WTC11 (cell line): ENCODE data around the gene OMG. TPM values are rescaled to one million over a fixed set of nuclear protein-coding genes. Genes with fewer than 3 reads are reported as not detected.

ENCODE experiments used
- ATAC-seq: fragments of 200-7000 bp; cut with Tn5 transposase; 2 replicates; pipeline ENCODE4 v1.10.0; 2021; ENCODE audit warnings: mild to moderate bottlenecking, moderate library complexity
- CTCF ChIA-PET: fragments of 300-600 bp; sonication (Branson Sonifier 250); formaldehyde crosslinking; loops from one replicate; lab custom pipeline; 2021; ENCODE audit warnings: antibody characterized with exemption; lab: Charles Lee
- POLR2A ChIA-PET: fragments of 350-600 bp; sonication (Branson Sonifier 250); formaldehyde crosslinking; loops from one replicate; lab custom pipeline; 2021; ENCODE audit warnings: antibody characterized with exemption; lab: Charles Lee
- DNase-seq: peaks from one replicate; pipeline ENCODE4 v3.0.0; 2021; ENCODE audit warnings: low spot score
- H3K27ac Mint-ChIP-seq: 2 replicates; pipeline ENCODE4 v1.8.0; 2021; ENCODE audit warnings: mixed read lengths
- H3K27me3 Mint-ChIP-seq: 2 replicates; pipeline ENCODE4 v1.8.0; 2021; ENCODE audit warnings: low read depth, mild to moderate bottlenecking, moderate library complexity, mixed read lengths
- H3K36me3 Mint-ChIP-seq: 2 replicates; pipeline ENCODE4 v1.8.0; 2021; ENCODE audit warnings: mixed read lengths
- H3K4me1 Mint-ChIP-seq: 2 replicates; pipeline ENCODE4 v1.8.0; 2022; ENCODE audit warnings: mixed read lengths
- H3K4me3 Mint-ChIP-seq: 2 replicates; pipeline ENCODE4 v1.8.0; 2021; ENCODE audit warnings: mild to moderate bottlenecking, moderate library complexity, mixed read lengths
- H3K9me3 Mint-ChIP-seq: 2 replicates; pipeline ENCODE4 v1.8.0; 2021; ENCODE audit warnings: mixed read lengths
- CBFB ChIP-seq: sonication (generic); formaldehyde crosslinking; IDR thresholded peaks from 2 replicates; pipeline ENCODE4 v1.8.1; 2022; ENCODE audit warnings: mild to moderate bottlenecking, low read depth, missing genetic modification reagents
- CREB1 ChIP-seq: sonication (generic); formaldehyde crosslinking; IDR thresholded peaks from 2 replicates; pipeline ENCODE4 v1.8.0; 2023; ENCODE audit warnings: mild to moderate bottlenecking, missing genetic modification reagents
- ELF4 ChIP-seq: sonication (generic); formaldehyde crosslinking; IDR thresholded peaks from 2 replicates; pipeline ENCODE4 v1.8.1; 2022; ENCODE audit warnings: low read depth, mild to moderate bottlenecking, moderate library complexity, missing genetic modification reagents
- GABPB1 ChIP-seq: sonication (generic); formaldehyde crosslinking; IDR thresholded peaks from 2 replicates; pipeline ENCODE4 v1.8.1; 2023; ENCODE audit warnings: mild to moderate bottlenecking, missing genetic modification reagents
- GTF2I ChIP-seq: fragments of 250-450 bp; sonication (Bioruptor Pico); conservative IDR thresholded peaks from 2 replicates; pipeline ENCODE4 v1.4.0; 2021; ENCODE audit warnings: mild to moderate bottlenecking
- JAZF1 ChIP-seq: fragments of 250-450 bp; sonication (Bioruptor Pico); IDR thresholded peaks from 2 replicates; pipeline ENCODE4 v1.9.0; 2021; ENCODE audit warnings: moderate library complexity, mild to moderate bottlenecking, inconsistent platforms
- KAT7 ChIP-seq: sonication (generic); formaldehyde crosslinking; IDR thresholded peaks from 2 replicates; pipeline ENCODE4 v1.8.1; 2023; ENCODE audit warnings: missing genetic modification reagents, mild to moderate bottlenecking, borderline replicate concordance
- MXD4 ChIP-seq: fragments of 250-450 bp; sonication (Bioruptor Pico); IDR thresholded peaks from 2 replicates; pipeline ENCODE4 v1.8.0; 2021; ENCODE audit warnings: mild to moderate bottlenecking, moderate library complexity, borderline replicate concordance
- MYBL2 ChIP-seq: sonication (generic); formaldehyde crosslinking; IDR thresholded peaks from 2 replicates; pipeline ENCODE4 v1.8.1; 2023; ENCODE audit warnings: mild to moderate bottlenecking, moderate library complexity, missing genetic modification reagents
- NFATC4 ChIP-seq: fragments of 250-450 bp; sonication (Bioruptor Pico); IDR thresholded peaks from 2 replicates; pipeline ENCODE4 v1.9.0; 2021; ENCODE audit warnings: mild to moderate bottlenecking
- NFE2L1 ChIP-seq: sonication (generic); formaldehyde crosslinking; IDR thresholded peaks from 2 replicates; pipeline ENCODE4 v1.8.1; 2023; ENCODE audit warnings: missing genetic modification reagents
- NR1H2 ChIP-seq: sonication (generic); formaldehyde crosslinking; IDR thresholded peaks from 2 replicates; pipeline ENCODE4 v1.9.0; 2021; ENCODE audit warnings: mild to moderate bottlenecking, moderate library complexity, missing genetic modification reagents
- NR3C1 ChIP-seq: sonication (generic); formaldehyde crosslinking; conservative IDR thresholded peaks from 2 replicates; pipeline ENCODE4 v1.8.1; 2023; ENCODE audit warnings: low read depth, mild to moderate bottlenecking, missing genetic modification reagents
- OVOL2 ChIP-seq: fragments of 250-450 bp; sonication (Bioruptor Pico); IDR thresholded peaks from 2 replicates; pipeline ENCODE4 v1.9.0; 2021; ENCODE audit warnings: mild to moderate bottlenecking, borderline replicate concordance
- RELA ChIP-seq: sonication (generic); formaldehyde crosslinking; IDR thresholded peaks from 2 replicates; pipeline ENCODE4 v1.8.1; 2022; ENCODE audit warnings: missing genetic modification reagents, mild to moderate bottlenecking, borderline replicate concordance
- TCF7 ChIP-seq: sonication (generic); formaldehyde crosslinking; IDR thresholded peaks from 2 replicates; pipeline ENCODE4 v1.8.0; 2022; ENCODE audit warnings: mild to moderate bottlenecking, low read depth, missing genetic modification reagents, moderate library complexity
- TEAD4 ChIP-seq: sonication (generic); formaldehyde crosslinking; IDR thresholded peaks from 2 replicates; pipeline ENCODE4 v1.8.0; 2022; ENCODE audit warnings: mild to moderate bottlenecking, missing genetic modification reagents
- TP53 ChIP-seq: sonication (generic); formaldehyde crosslinking; IDR thresholded peaks from 2 replicates; pipeline ENCODE4 v1.8.1; 2023; ENCODE audit warnings: mild to moderate bottlenecking, missing genetic modification reagents
- ZMAT4 ChIP-seq: fragments of 250-450 bp; sonication (Bioruptor Pico); IDR thresholded peaks from 2 replicates; pipeline ENCODE4 v1.9.0; 2021; ENCODE audit warnings: mild to moderate bottlenecking
- ZNF121 ChIP-seq: sonication (generic); formaldehyde crosslinking; IDR thresholded peaks from 2 replicates; pipeline ENCODE4 v1.8.0; 2023; ENCODE audit warnings: missing genetic modification reagents
- ZNF219 ChIP-seq: sonication (generic); formaldehyde crosslinking; IDR thresholded peaks from 2 replicates; pipeline ENCODE4 v1.8.0; 2023; ENCODE audit warnings: missing genetic modification reagents, mild to moderate bottlenecking, borderline replicate concordance
- ZNF232 ChIP-seq: sonication (generic); formaldehyde crosslinking; IDR thresholded peaks from 2 replicates; pipeline ENCODE4 v1.8.0; 2022; ENCODE audit warnings: mild to moderate bottlenecking, missing genetic modification reagents
- ZNF317 ChIP-seq: sonication (generic); formaldehyde crosslinking; IDR thresholded peaks from 2 replicates; pipeline ENCODE4 v1.8.1; 2023; ENCODE audit warnings: low read depth, mild to moderate bottlenecking, moderate library complexity, missing genetic modification reagents, borderline replicate concordance
- total RNA-seq: library from RNA; stranded (reverse); gene quantifications from 3 replicates; pipeline ENCODE4 v1.2.3, GENCODE V29; 2021
- TF ChIP-seq, protein P1 (sequence below): sonication (generic); formaldehyde crosslinking; IDR thresholded peaks from 2 replicates; pipeline ENCODE4 v1.8.1; 2023; ENCODE audit warnings: mild to moderate bottlenecking, missing genetic modification reagents
- TF ChIP-seq, protein P2 (sequence below): fragments of 250-450 bp; sonication (Bioruptor Pico); conservative IDR thresholded peaks from 2 replicates; pipeline ENCODE4 v1.9.0; 2021; ENCODE audit warnings: mild to moderate bottlenecking
- TF ChIP-seq, protein P3 (sequence below): sonication (generic); formaldehyde crosslinking; IDR thresholded peaks from 2 replicates; pipeline ENCODE4 v1.8.0; 2022; ENCODE audit warnings: missing genetic modification reagents
- TF ChIP-seq, protein P4 (sequence below): sonication (generic); formaldehyde crosslinking; IDR thresholded peaks from 2 replicates; pipeline ENCODE4 v1.8.1; 2023; ENCODE audit warnings: mild to moderate bottlenecking, missing genetic modification reagents

Gene OMG
- total RNA-seq, 1 experiment from 2014 or later = not detected

- CTCF ChIA-PET = interaction anchor here (0.5 to 1.8 kb wide), 3 partner anchors 14 to 117 kb away, joined by 3 to 8 read pairs (median 7); no protein-coding TSS in a partner anchor
- Mint-ChIP-seq H3K27ac (no peak overlapping the region), H3K4me3 (no peak overlapping the region)
Measured at GRCh38 chr17:31251970-31252328, 45.1 kb downstream of the OMG start.

GRCh38 chr17:31251105-31251969 lies 45.7 kb downstream of the OMG start:
- CTCF ChIA-PET = interaction anchor here (0.5 to 1.8 kb wide), 4 partner anchors 13 to 117 kb away, joined by 3 to 8 read pairs (median 6); no protein-coding TSS in a partner anchor
- peaks cover 11% of the 10 kb centered on the region for H3K4me1 Mint-ChIP-seq
- POLR2A ChIA-PET = no interaction called here
- TF ChIP-seq ZNF232 (CRISPR knock-in tag) = no peak
- TF ChIP-seq OVOL2 (CRISPR knock-in tag) = no peak
- no peak for TF ChIP-seq NR3C1
- no peak for TF ChIP-seq ZNF219 (CRISPR knock-in tag)
- no peak for TF ChIP-seq NFATC4 (CRISPR knock-in tag)
- no peak for TF ChIP-seq ZMAT4 (CRISPR knock-in tag)
- no peak for TF ChIP-seq JAZF1
- no peak for TF ChIP-seq CBFB
- TF ChIP-seq RELA = no peak

More at GRCh38 chr17:31251970-31252328, 45.1 kb downstream of the OMG start:
- no peak for DNase-seq
- Mint-ChIP-seq H3K4me1 (peaks cover 11% of the 10 kb centered on the region), H3K27me3 (no peaks in the 10 kb centered on the region), H3K36me3 (0 out of 2 replicates have a peak, but pooled peaks cover 4% of the 10 kb centered on the region), H3K9me3 (no peaks in the 10 kb centered on the region)
- no peak for ATAC-seq
- TF ChIP-seq ELF4 (CRISPR knock-in tag) (no peak), NFE2L1 (CRISPR knock-in tag) (no peak), TCF7 (no peak), TP53 (CRISPR knock-in tag) (no peak), KAT7 (CRISPR knock-in tag) (no peak), MXD4 (CRISPR knock-in tag) (no peak), ZNF121 (CRISPR knock-in tag) (no peak), GABPB1 (no peak), GTF2I (CRISPR knock-in tag) (no peak), MYBL2 (CRISPR knock-in tag) (no peak), CREB1 (CRISPR knock-in tag) (no peak), TEAD4 (no peak), NR1H2 (CRISPR knock-in tag) (no peak), ZNF317 (CRISPR knock-in tag) (no peak)
- TF ChIP-seq, protein P1, sequence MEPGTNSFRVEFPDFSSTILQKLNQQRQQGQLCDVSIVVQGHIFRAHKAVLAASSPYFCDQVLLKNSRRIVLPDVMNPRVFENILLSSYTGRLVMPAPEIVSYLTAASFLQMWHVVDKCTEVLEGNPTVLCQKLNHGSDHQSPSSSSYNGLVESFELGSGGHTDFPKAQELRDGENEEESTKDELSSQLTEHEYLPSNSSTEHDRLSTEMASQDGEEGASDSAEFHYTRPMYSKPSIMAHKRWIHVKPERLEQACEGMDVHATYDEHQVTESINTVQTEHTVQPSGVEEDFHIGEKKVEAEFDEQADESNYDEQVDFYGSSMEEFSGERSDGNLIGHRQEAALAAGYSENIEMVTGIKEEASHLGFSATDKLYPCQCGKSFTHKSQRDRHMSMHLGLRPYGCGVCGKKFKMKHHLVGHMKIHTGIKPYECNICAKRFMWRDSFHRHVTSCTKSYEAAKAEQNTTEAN = no peak
- TF ChIP-seq, protein P2, sequence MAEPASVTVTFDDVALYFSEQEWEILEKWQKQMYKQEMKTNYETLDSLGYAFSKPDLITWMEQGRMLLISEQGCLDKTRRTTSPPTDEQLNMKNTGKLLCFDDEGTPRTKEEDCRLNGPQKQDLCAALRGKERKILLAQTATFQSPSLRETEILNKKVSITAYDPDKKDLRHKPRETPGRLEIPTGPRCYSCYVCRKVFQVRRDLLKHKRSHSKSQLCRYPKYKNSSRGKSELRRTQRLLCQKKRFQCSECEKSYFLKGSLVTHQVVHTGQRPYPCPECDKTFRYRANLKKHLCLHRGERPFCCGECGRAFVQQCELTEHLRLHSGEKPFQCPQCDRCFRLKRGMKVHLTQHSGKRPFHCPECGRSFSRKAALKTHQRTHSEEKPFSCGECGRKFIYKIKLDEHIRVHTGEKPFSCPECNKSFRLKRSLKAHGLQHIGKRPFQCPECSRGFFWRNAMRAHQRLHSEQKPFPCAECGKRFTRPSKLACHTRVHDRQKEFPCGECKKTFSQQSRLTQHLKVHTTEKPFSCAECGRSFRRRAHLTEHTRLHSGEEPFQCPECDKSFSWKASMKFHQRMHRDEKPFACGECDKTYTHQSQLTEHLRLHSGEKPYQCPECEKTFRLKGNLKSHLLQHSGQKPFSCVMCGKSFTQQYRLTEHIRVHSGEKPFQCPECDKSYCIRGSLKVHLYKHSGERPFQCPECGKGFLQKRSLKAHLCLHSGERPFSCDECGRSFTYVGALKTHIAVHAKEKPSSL = no peak
- TF ChIP-seq, protein P3, sequence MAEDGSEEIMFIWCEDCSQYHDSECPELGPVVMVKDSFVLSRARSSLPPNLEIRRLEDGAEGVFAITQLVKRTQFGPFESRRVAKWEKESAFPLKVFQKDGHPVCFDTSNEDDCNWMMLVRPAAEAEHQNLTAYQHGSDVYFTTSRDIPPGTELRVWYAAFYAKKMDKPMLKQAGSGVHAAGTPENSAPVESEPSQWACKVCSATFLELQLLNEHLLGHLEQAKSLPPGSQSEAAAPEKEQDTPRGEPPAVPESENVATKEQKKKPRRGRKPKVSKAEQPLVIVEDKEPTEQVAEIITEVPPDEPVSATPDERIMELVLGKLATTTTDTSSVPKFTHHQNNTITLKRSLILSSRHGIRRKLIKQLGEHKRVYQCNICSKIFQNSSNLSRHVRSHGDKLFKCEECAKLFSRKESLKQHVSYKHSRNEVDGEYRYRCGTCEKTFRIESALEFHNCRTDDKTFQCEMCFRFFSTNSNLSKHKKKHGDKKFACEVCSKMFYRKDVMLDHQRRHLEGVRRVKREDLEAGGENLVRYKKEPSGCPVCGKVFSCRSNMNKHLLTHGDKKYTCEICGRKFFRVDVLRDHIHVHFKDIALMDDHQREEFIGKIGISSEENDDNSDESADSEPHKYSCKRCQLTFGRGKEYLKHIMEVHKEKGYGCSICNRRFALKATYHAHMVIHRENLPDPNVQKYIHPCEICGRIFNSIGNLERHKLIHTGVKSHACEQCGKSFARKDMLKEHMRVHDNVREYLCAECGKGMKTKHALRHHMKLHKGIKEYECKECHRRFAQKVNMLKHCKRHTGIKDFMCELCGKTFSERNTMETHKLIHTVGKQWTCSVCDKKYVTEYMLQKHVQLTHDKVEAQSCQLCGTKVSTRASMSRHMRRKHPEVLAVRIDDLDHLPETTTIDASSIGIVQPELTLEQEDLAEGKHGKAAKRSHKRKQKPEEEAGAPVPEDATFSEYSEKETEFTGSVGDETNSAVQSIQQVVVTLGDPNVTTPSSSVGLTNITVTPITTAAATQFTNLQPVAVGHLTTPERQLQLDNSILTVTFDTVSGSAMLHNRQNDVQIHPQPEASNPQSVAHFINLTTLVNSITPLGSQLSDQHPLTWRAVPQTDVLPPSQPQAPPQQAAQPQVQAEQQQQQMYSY (CRISPR knock-in tag) = no peak
- TF ChIP-seq, protein P4, sequence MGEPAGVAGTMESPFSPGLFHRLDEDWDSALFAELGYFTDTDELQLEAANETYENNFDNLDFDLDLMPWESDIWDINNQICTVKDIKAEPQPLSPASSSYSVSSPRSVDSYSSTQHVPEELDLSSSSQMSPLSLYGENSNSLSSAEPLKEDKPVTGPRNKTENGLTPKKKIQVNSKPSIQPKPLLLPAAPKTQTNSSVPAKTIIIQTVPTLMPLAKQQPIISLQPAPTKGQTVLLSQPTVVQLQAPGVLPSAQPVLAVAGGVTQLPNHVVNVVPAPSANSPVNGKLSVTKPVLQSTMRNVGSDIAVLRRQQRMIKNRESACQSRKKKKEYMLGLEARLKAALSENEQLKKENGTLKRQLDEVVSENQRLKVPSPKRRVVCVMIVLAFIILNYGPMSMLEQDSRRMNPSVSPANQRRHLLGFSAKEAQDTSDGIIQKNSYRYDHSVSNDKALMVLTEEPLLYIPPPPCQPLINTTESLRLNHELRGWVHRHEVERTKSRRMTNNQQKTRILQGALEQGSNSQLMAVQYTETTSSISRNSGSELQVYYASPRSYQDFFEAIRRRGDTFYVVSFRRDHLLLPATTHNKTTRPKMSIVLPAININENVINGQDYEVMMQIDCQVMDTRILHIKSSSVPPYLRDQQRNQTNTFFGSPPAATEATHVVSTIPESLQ (CRISPR knock-in tag) = no peak
- POLR2A ChIA-PET = no interaction called here

More at GRCh38 chr17:31251105-31251969, 45.7 kb downstream of the OMG start:
- Mint-ChIP-seq H3K9me3 (no peaks in the 10 kb centered on the region), H3K27me3 (no peaks in the 10 kb centered on the region), H3K4me3 (no peak overlapping the region), H3K27ac (peak overlapping the region; percentile 61; the same call in 1 of the 2 replicates), H3K36me3 (0 out of 2 replicates have a peak, but pooled peaks cover 4% of the 10 kb centered on the region)
- no peak for DNase-seq
- ATAC-seq = no peak
